ENCODE results near the gene DIP2A. TPM values are rescaled to one million over a fixed set of nuclear protein-coding genes. Genes with fewer than 3 reads are reported as not detected.
A peak's percentile ranks its signal among the peaks of the same experiment; 100 is the strongest.

DIP2A gene
- total RNA-seq, 8 experiments from 2014 or later = 13.2 to 70.9 (median 16.5) TPM

DNA sequence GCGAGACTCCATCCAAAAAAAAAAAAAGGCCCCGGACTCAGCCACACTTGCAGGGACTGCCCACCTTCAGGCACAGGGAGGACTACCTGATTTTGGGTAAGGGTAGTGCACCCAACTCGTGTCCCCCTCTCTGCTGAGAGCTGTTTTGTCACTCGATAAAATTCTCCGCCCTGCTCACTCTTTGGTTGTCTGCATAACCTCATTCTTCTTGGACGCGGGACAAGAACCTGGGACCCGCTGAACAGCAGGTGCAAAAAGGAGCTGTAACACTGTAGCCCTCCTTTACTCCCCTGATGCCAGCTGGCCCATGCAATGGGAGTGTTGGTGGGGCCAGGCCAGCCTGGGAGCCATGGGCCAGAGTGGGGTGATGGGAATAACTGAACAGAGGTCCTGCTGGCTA lies 135.6 kb downstream of the DIP2A start:
- ATAC-seq (replicated peaks in 6 of 8) = no peak
- Histone ChIP-seq H3K27ac (no peak overlapping the region), H3K4me1 (replicated peaks in 1 of 2) (peaks cover 10 to 11% of the 10 kb centered on the region in 2 donors), H3K4me3 (no peak overlapping the region)
- in situ Hi-C loops (cut with MboI; ENCODE audit: low pct_unique_long_range_greater_than_20kb in 2 of 9, low sequenced_read_pairs in 9 of 9, unreplicated experiment in 9 of 9) = no loop called here
- WGBS, 10 experiments = 58 to 100% (median 96%) methylated on average over 1 to 6 of the region's 8 CpGs; no CpG with 5 or more reads in 5 of the 10 experiments

DNA sequence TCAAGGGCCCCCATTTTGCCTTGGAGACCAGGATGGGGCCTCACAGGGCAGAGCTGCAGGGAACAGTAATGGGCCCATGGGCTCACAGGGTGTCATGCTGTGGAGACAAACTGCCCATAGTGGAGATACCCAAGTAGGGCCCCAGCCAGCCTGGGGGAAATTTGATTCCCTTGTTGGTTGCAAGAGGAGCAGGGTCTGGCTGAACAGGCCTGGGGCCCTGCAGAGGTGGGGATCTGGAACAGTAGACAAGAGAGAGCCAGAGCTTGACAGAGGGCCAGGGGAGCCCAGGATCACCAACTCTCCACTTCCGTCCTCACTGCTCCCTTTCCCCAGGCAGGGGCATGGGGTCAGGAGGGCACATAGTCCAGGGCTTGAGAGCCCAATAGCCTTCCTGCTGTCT lies 137.5 kb downstream of the DIP2A start:
- no peak for ATAC-seq (replicated peaks in 6 of 8)
- Histone ChIP-seq H3K4me1 (replicated peaks in 1 of 2) (peaks cover 19 to 21% of the 10 kb centered on the region in 2 donors), H3K4me3 (no peak overlapping the region), H3K27ac (no peak overlapping the region)
- in situ Hi-C loops (cut with MboI; ENCODE audit: low pct_unique_long_range_greater_than_20kb in 2 of 9, low sequenced_read_pairs in 9 of 9, unreplicated experiment in 9 of 9) = no loop called here
- 80 to 100% (median 92%) methylated on average over 1 of the region's 1 CpG; no CpG with 5 or more reads in 6 of the 10 experiments for WGBS, 10 experiments

DNA sequence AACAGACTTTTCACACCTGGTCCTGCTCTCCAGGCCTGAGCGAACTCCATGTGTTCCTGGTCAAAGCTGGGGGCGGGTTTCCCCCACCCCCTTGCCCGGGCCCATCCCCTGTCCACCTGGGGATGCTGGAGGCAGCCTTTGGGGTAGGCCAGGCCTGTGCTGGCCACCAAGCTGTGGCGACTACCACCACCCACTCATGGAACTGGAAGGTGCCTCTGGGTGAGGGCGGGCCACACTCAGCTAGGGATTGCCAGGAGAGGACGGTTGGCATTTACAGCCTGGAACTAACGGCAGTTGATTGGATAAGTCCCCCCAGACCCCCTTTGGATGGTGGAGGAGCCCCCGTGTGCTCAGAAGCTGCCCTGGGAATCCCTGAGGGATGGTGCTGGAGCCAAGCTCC lies 138.3 kb downstream of the DIP2A start:
- H3K27ac ChIP-seq = no peak overlapping the region
- ATAC-seq (replicated peaks in 6 of 8) = no peak
- 93 to 100% (median 100%) methylated on average over 2 to 3 of the region's 8 CpGs; no CpG with 5 or more reads in 7 of the 10 experiments for WGBS, 10 experiments
- H3K4me1 ChIP-seq (replicated peaks in 1 of 2) = peaks cover 19 to 21% of the 10 kb centered on the region in 2 donors
- no peak overlapping the region for H3K4me3 ChIP-seq
- in situ Hi-C loops (cut with MboI; ENCODE audit: low pct_unique_long_range_greater_than_20kb in 2 of 9, low sequenced_read_pairs in 9 of 9, unreplicated experiment in 9 of 9) = no loop called here

DNA sequence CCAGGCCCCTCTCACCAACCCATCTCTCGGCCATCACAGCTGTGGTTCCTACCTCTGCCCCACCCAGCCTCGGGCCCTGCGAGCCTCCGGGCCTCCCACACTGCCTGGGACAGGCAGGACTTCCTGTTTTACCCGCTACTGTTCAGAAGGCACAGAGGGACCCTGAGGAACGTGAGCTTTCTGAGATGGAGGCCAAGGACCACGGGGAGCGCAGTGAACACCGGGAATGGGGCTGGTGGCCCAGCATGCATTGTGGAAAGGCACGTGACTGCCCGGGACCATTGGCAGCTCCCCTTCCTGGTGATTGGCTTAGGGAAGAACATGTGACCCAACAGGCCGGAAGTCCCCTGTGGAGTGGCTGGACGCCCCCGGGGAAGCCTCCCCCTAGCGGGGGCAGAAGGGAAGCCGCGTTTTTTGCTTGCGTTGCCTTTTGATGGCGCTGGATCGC lies 139.2 kb downstream of the DIP2A start:
- Histone ChIP-seq H3K4me1 (replicated peaks in 1 of 2) (peaks cover 22 to 26% of the 10 kb centered on the region in 2 donors), H3K27ac (peak overlapping the region in 1 of 2 donors; percentile 79), H3K4me3 (no peak overlapping the region)
- in situ Hi-C loops (cut with MboI; ENCODE audit: low pct_unique_long_range_greater_than_20kb in 2 of 9, low sequenced_read_pairs in 9 of 9, unreplicated experiment in 9 of 9) = no loop called here
- ATAC-seq (replicated peaks in 6 of 8) = no peak
- WGBS, 10 experiments = 100% methylated on average over 1 to 5 of the region's 20 CpGs; no CpG with 5 or more reads in 6 of the 10 experiments

DNA sequence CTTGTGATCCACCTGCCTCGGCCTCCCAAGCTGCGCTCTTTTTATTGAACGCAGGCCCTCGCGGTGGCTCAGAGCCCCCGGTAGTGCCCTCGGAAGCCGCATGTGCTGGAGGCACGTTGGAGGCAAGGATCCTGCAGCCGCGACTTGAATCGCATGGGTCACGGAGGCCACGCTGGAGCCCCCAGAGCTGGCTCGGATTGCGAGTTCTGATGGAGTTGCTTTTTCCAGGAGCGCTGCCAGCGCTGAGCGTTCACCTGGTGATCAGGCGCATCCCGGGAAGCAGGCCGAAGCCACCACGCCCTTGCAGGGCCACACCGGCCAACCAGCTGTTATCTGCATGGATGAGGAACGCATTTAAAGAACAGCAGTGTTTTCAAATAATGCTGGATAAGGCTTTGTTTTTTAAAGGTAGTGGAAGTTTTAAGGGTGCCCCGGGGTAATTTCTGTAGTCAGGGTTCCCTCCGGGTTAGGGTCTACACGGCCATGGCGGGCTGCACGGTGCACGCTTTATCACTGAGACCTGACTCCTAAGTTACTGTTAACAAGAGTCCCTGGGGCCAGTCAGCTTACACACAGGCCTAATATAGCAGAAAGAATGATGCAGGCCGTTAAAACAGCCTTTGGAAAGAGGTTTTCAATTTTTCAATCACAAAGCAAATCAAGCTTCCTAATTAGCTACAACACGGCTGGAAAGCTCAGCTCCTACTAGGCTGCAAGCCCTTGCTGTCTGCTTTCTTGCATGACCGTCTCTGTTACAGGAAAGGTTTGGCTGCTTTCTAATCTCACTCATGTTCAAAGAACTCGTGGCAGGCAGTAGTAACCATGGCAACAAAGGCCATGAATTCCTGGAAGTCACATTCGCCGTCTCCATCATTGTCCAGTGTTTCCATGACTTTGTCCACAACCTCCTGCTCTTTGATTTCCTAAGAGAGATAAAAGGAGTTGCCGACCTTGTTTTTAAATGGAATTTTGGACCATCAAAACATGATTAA lies 140.2 kb downstream of the DIP2A start:
- in situ Hi-C loops (cut with MboI; ENCODE audit: low pct_unique_long_range_greater_than_20kb in 2 of 9, low sequenced_read_pairs in 9 of 9, unreplicated experiment in 9 of 9) = no loop called here
- WGBS, 10 experiments = 20 to 65% (median 47%) methylated on average over 3 to 29 of the region's 38 CpGs; no CpG with 5 or more reads in 1 of the 10 experiments
- H3K4me3 ChIP-seq = no peak overlapping the region
- H3K4me1 ChIP-seq (replicated peaks in 1 of 2) = peaks cover 24 to 28% of the 10 kb centered on the region in 2 donors
- H3K27ac ChIP-seq = peak overlapping the region; percentile 77 to 79
- ATAC-seq (replicated peaks in 6 of 8) = peak; percentile 24 to 91 (median 86)

DNA sequence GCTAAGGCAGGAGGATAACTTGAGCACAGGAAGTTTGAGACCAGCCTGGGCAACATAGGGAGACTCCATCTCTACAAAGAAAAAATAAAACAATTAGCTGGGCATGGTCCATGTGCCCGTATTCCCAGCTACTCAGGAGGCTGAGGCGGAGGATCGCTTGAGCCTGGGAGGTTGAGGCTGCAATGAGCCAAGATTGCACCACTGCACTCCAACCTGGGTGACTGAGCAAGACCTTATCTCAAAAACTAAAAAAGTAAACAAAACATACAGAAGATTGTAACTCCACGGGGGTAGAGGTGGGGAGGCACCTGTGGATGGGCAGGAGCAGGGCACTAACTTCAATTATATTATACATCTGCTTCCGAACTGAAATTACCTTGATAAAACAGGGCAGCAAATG lies 141.6 kb downstream of the DIP2A start:
- Histone ChIP-seq H3K4me3 (no peak overlapping the region), H3K4me1 (replicated peaks in 1 of 2) (peaks cover 36 to 39% of the 10 kb centered on the region in 2 donors), H3K27ac (no peak overlapping the region)
- ATAC-seq (replicated peaks in 6 of 8) = no peak
- in situ Hi-C loops (cut with MboI; ENCODE audit: low pct_unique_long_range_greater_than_20kb in 2 of 9, low sequenced_read_pairs in 9 of 9, unreplicated experiment in 9 of 9) = no loop called here
- WGBS, 10 experiments = 20 to 100% (median 76%) methylated on average over 1 to 5 of the region's 5 CpGs; no CpG with 5 or more reads in 2 of the 10 experiments

DNA sequence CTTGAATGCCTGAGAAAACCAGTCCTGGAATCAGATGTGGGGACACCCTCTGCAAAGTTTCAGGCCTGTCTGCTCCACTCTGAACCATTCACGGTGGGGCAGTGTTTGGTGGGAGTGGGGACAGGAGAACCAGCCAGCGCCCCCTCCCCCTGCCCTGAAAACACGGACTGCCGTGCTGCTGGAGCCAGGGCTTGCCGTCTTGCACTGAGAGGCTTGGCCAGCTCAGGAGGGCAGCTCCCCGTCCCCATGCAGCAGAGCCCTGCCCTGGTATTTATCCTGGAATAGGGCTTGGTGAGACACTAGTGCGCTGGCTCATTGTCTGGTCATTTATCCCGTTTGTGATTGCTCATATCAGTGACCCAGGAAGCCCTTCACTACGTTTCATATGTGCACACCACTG lies 142.3 kb downstream of the DIP2A start:
- H3K4me1 ChIP-seq (replicated peaks in 1 of 2) = peaks cover 42 to 43% of the 10 kb centered on the region in 2 donors
- no peak for ATAC-seq (replicated peaks in 6 of 8)
- 43 to 83% (median 63%) methylated on average over 1 to 4 of the region's 9 CpGs; no CpG with 5 or more reads in 6 of the 10 experiments for WGBS, 10 experiments
- no peak overlapping the region for H3K27ac ChIP-seq
- in situ Hi-C loops (cut with MboI; ENCODE audit: low pct_unique_long_range_greater_than_20kb in 2 of 9, low sequenced_read_pairs in 9 of 9, unreplicated experiment in 9 of 9) = no loop called here
- no peak overlapping the region for H3K4me3 ChIP-seq

DNA sequence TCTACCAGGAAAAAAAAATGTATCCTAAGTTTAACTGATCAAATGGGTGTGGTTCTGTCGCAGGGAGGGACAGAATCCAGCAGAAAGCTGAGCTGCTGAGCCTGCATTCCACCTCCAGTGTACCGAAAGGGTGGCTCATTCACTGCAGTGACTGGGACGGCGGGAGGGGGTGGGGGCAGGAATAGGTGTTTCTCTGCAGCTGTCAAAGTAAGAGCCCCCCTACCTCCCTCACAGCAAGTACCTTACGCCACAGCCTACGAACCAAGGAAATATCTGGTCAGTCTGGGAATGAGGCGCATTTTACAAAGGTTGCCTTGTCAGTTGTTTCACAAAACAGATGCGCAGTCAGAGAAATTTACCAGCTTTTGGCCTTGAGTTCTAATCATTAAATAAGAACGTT lies 144.5 kb downstream of the DIP2A start:
- Histone ChIP-seq H3K4me1 (replicated peaks in 1 of 2) (peaks cover 42% of the 10 kb centered on the region in 2 donors), H3K27ac (no peak overlapping the region), H3K4me3 (no peak overlapping the region)
- in situ Hi-C loops (cut with MboI; ENCODE audit: low pct_unique_long_range_greater_than_20kb in 2 of 9, low sequenced_read_pairs in 9 of 9, unreplicated experiment in 9 of 9) = no loop called here
- peak in 3 of 8 experiments; percentile 36 to 75 (median 75) for ATAC-seq (replicated peaks in 6 of 8)
- WGBS, 10 experiments = 0 to 57% (median 13%) methylated on average over 1 to 6 of the region's 9 CpGs; no CpG with 5 or more reads in 1 of the 10 experiments

DNA sequence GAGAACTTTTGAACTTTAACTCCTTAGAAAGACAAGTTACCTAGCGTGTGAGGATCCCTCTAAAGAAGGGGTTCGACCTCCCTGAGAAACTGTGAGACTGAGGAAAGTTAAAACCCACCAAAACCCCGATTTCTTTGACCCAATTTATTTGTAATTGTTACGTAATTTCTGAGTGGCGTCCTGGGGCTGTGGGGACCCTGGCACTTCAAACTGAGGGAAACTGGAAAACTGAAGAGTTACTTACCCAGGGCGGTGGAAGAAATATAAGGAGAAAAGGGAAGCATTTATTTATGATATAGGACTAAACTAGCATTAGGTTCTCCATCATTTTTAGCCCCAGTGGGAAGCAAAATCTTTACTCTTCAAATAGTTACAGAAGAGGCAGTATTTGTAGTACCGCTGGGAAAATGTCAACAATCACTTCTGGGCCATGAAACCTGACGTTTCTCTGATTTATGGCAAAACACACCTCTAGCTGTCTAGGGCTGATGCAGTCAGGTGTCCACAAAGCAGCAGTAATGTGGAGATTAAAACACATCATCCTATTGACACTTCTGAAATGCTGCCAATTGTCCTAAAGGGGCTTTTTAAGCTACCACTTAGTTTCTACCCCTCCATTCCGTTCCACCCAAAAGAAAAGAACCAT lies 145.8 kb downstream of the DIP2A start:
- WGBS, 10 experiments = 41 to 89% (median 72%) methylated on average over 5 to 8 of the region's 9 CpGs; no CpG with 5 or more reads in 2 of the 10 experiments
- no peak overlapping the region for H3K4me3 ChIP-seq
- ATAC-seq (replicated peaks in 6 of 8) = peak in 5 of 8 experiments; percentile 13 to 65 (median 42)
- H3K4me1 ChIP-seq (replicated peaks in 1 of 2) = peaks cover 30 to 31% of the 10 kb centered on the region in 2 donors
- peak overlapping the region in 1 of 2 donors; percentile 43 for H3K27ac ChIP-seq
- in situ Hi-C loops (cut with MboI; ENCODE audit: low pct_unique_long_range_greater_than_20kb in 2 of 9, low sequenced_read_pairs in 9 of 9, unreplicated experiment in 9 of 9) = no loop called here

DNA sequence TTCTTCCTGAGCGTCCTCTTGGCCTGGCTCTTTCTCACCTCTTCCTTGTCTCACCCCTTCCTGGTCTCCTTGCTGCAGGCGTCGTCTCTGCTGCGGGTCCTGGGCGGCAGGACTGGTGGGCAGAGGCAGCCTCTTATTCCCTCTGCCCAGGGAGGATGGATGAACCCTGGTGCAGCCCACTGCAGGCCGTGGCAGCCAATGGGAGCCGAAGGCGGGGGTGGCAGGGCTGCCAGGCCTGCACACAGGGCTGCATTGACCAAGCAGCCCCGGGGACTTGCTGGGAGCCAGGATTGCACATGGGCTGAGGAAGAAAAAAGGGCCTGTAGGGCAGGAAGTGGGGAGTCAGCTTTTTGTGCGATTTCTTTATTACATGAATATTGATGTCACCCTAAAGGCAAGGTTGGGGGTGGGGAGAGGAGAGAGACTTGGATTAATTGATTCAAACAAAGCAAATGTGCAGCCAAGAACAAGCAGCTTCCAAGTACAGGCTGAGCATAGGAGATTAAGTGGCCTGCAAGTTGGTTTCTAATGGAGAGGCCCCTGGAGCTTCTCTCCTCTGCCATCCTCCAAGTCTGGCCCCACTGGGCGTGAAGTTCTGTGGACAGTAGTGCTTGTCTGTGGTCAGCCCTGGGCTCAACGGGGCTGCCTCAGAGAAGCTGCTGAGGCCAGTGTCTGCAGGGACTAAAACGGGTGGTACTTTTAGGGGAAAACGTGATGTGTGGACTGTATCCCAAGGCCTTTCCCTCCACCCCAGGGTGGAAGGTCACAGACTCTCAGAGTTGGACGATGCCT lies 146.5 kb downstream of the DIP2A start, which contains the start of gene S100B:
S100B (minus strand) TSS at position 108 of the 792 bp plus-strand sequence. CDS start 2,667 bp downstream, outside the sequence.
- Histone ChIP-seq H3K27ac (peak within 1 kb of the TSS in 1 of 2 donors; percentile 43), H3K4me3 (no peak within 1 kb of the TSS), H3K4me1 (replicated peaks in 1 of 2) (peaks cover 23 to 24% of the 10 kb centered on the region in 2 donors)
- peak in 7 of 8 experiments; percentile 48 to 95 (median 89) for ATAC-seq (replicated peaks in 6 of 8)
- WGBS, 10 experiments = 0 to 90% (median 71%) methylated on average over 1 to 10 of the region's 15 CpGs; no CpG with 5 or more reads in 1 of the 10 experiments
- in situ Hi-C loops (cut with MboI; ENCODE audit: low pct_unique_long_range_greater_than_20kb in 2 of 9, low sequenced_read_pairs in 9 of 9, unreplicated experiment in 9 of 9) = no loop called here

DNA sequence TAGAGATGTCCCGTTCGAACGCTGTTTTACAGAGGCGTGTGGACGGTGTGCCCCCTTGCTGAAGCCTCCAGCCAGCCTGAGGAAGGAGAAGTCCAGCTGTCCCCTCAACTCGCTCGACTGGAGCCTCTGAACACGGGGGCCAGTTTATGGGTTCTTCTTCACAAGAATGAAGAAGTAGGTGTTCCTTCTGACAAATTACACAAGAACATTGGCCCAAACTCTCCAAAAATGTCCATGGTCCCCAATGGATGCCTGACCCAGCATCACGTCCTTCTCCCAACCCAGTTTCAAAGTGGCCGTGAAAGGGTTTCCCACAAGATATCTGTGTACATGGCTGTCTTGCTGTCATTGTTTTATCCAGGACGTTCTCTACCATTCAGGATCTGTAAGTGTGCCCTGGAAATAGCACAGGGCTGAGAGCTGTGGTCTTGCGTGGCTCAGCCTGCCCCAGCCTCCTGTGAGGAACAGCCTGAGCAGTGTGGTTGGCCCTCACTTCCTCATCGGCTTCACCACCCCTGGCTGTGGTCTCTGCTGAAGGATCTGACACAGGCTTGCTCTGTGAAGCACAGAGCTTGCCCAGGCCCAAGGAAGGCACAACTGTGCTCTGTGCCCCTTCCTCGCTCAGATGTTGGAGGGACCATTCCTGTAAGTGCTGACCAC lies 147.2 kb downstream of the DIP2A start:
- WGBS, 10 experiments = 80 to 100% (median 93%) methylated on average over 1 to 11 of the region's 14 CpGs; no CpG with 5 or more reads in 2 of the 10 experiments
- peaks cover 22 to 23% of the 10 kb centered on the region in 2 donors for H3K4me1 ChIP-seq (replicated peaks in 1 of 2)
- ATAC-seq (replicated peaks in 6 of 8) = no peak
- no peak overlapping the region for H3K27ac ChIP-seq
- in situ Hi-C loops (cut with MboI; ENCODE audit: low pct_unique_long_range_greater_than_20kb in 2 of 9, low sequenced_read_pairs in 9 of 9, unreplicated experiment in 9 of 9) = no loop called here
- no peak overlapping the region for H3K4me3 ChIP-seq

DNA sequence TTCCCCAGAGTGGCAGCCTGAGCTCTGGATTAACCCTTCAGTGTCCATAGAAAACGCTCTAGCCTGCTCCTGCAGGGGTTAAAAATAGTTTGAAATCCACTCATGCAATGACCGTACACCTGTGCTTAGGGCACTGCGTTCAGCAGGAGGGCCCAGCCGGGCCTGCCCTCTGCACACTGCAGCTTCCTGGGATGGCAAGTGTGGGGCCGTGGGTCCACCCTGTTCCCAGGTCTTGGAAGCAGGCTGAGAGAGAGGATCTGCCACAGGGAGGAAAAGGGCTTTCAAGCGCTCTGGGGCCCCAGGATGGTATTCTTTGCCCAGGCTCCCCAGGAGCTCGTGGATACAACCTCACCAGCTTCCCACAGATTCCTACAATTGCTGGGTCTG lies 147.7 kb downstream of the DIP2A start:
- in situ Hi-C loops (cut with MboI; ENCODE audit: low pct_unique_long_range_greater_than_20kb in 2 of 9, low sequenced_read_pairs in 9 of 9, unreplicated experiment in 9 of 9) = no loop called here
- H3K4me3 ChIP-seq = no peak overlapping the region
- no peak overlapping the region for H3K27ac ChIP-seq
- H3K4me1 ChIP-seq (replicated peaks in 1 of 2) = peaks cover 22 to 23% of the 10 kb centered on the region in 2 donors
- no peak for ATAC-seq (replicated peaks in 6 of 8)
- WGBS, 10 experiments = 28 to 89% (median 77%) methylated on average over 1 to 5 of the region's 7 CpGs; no CpG with 5 or more reads in 3 of the 10 experiments
